ENCODE results near the gene HEXIM2. TPM values are rescaled to one million over a fixed set of nuclear protein-coding genes. Genes with fewer than 3 reads are reported as not detected.

HEXIM2 gene
- total RNA-seq, 1 experiment from 2014 or later, result 5.1 TPM

- H3K4me3 Mint-ChIP-seq (ENCODE audit: unreplicated experiment), result peak overlapping the region; percentile 97
- H3K36me3 Mint-ChIP-seq (ENCODE audit: insufficient read depth, unreplicated experiment), result peaks cover 50% of the 10 kb centered on the region
- BruUV-seq (replicated peaks), result TSS peak; percentile 67
- H3K27me3 Mint-ChIP-seq (ENCODE audit: insufficient read depth, unreplicated experiment), result no peaks in the 10 kb centered on the region
- TF ChIP-seq CTCF (IDR thresholded peaks at IDR 0.05; ENCODE audit: unreplicated experiment), result no peak
- intact Hi-C loops (cut with micrococcal nuclease), result loop anchor here (1.0 to 5.0 kb wide), 3 partner anchors 14 to 170 kb away; partner anchors contain the start of genes HEXIM2 and MAP3K14
- peak overlapping the region; percentile 100 for H3K27ac Mint-ChIP-seq (ENCODE audit: low read depth, unreplicated experiment)
- H3K4me1 Mint-ChIP-seq (ENCODE audit: insufficient read depth, unreplicated experiment), result peaks cover 23% of the 10 kb centered on the region
- ChIA-PET POLR2A (interaction anchor here (0.6 to 12.7 kb wide), 33 partner anchors 8 to 961 kb away, joined by 3 to 1083 read pairs (median 5); partner anchors contain the start of genes ACBD4, DCAKD, EFTUD2 and FMNL1), CTCF (interaction anchor here (0.6 to 7.5 kb wide), 11 partner anchors 11 to 245 kb away, joined by 3 to 200 read pairs (median 6); partner anchors contain the start of genes ACBD4 and HEXIM2)
- peak; percentile 90 for DNase-seq (ENCODE audit: unreplicated experiment)
- no peaks in the 10 kb centered on the region for H3K9me3 Mint-ChIP-seq (ENCODE audit: unreplicated experiment)
These were observed 14.0 kb upstream of the HEXIM2 start for GRCh38 chr17:45147581-45148182.

- intact Hi-C loops (cut with micrococcal nuclease), result loop anchor here (1.0 to 5.0 kb wide), 5 partner anchors 13 to 169 kb away; partner anchors contain the start of genes ACBD4, HEXIM2 and MAP3K14
- Mint-ChIP-seq H3K27me3 (ENCODE audit: insufficient read depth, unreplicated experiment) (no peaks in the 10 kb centered on the region), H3K9me3 (ENCODE audit: unreplicated experiment) (no peaks in the 10 kb centered on the region), H3K4me1 (ENCODE audit: insufficient read depth, unreplicated experiment) (peaks cover 23% of the 10 kb centered on the region), H3K4me3 (ENCODE audit: unreplicated experiment) (peak within 1 kb of the TSS; percentile 97), H3K27ac (ENCODE audit: low read depth, unreplicated experiment) (peak within 1 kb of the TSS; percentile 100), H3K36me3 (ENCODE audit: insufficient read depth, unreplicated experiment) (peaks cover 50% of the 10 kb centered on the region)
- TF ChIP-seq CTCF (IDR thresholded peaks at IDR 0.05; ENCODE audit: unreplicated experiment), result no peak
- ChIA-PET POLR2A (interaction anchor here (0.6 to 12.7 kb wide), 42 partner anchors 9 to 962 kb away, joined by 3 to 1083 read pairs (median 5); partner anchors contain the start of genes ACBD4, DCAKD, EFTUD2 and HEXIM2), CTCF (interaction anchor here (0.6 to 7.5 kb wide), 24 partner anchors 9 to 275 kb away, joined by 3 to 200 read pairs (median 5); partner anchors contain the start of genes ACBD4, HEXIM2 and PLCD3)
- peak; percentile 99 for DNase-seq (ENCODE audit: unreplicated experiment)
- TSS peak; percentile 71 for BruUV-seq (replicated peaks)
These were observed 13.3 kb upstream of the HEXIM2 start, which contains the start of gene HEXIM1 for GRCh38 chr17:45148183-45149036. Gene HEXIM1, plus strand, starts transcription at chr17:45148475. Its CDS starts 716 bp downstream, at chr17:45149191.

GRCh38 chr17:45149037-45149668 lies 12.5 kb upstream of the HEXIM2 start:
- peak overlapping the region; percentile 100 for H3K27ac Mint-ChIP-seq (ENCODE audit: low read depth, unreplicated experiment)
- no peaks in the 10 kb centered on the region for H3K9me3 Mint-ChIP-seq (ENCODE audit: unreplicated experiment)
- no peaks in the 10 kb centered on the region for H3K27me3 Mint-ChIP-seq (ENCODE audit: insufficient read depth, unreplicated experiment)
- intact Hi-C loops (cut with micrococcal nuclease), result loop anchor here (1.0 to 5.0 kb wide), 3 partner anchors 14 to 168 kb away; partner anchors contain the start of genes ACBD4 and MAP3K14
- H3K36me3 Mint-ChIP-seq (ENCODE audit: insufficient read depth, unreplicated experiment), result peaks cover 50% of the 10 kb centered on the region
- TF ChIP-seq CTCF (IDR thresholded peaks at IDR 0.05; ENCODE audit: unreplicated experiment), result peak; percentile 86
- H3K4me1 Mint-ChIP-seq (ENCODE audit: insufficient read depth, unreplicated experiment), result peaks cover 23% of the 10 kb centered on the region
- peak overlapping the region; percentile 97 for H3K4me3 Mint-ChIP-seq (ENCODE audit: unreplicated experiment)
- POLR2A ChIA-PET, result interaction anchor here (0.6 to 12.7 kb wide), 47 partner anchors 8 to 744 kb away, joined by 3 to 1083 read pairs (median 5); partner anchors contain the start of genes ACBD4, DCAKD, EFTUD2 and FMNL1
- CTCF ChIA-PET, result interaction anchor here (0.6 to 7.5 kb wide), 36 partner anchors 8 to 926 kb away, joined by 3 to 200 read pairs (median 4); partner anchors contain the start of genes ACBD4, HEXIM2 and PLCD3
- BruUV-seq (replicated peaks), result no TSS peak
- DNase-seq (ENCODE audit: unreplicated experiment), result peak; percentile 88

Measured in MCF 10A (cell line).